ENCODE data around the gene MUC13. TPM values are rescaled to one million over a fixed set of nuclear protein-coding genes. Genes with fewer than 3 reads are reported as not detected.

The MUC13 gene
- polyA plus RNA-seq, 3 donors from 2014 or later: not detected

DNA sequence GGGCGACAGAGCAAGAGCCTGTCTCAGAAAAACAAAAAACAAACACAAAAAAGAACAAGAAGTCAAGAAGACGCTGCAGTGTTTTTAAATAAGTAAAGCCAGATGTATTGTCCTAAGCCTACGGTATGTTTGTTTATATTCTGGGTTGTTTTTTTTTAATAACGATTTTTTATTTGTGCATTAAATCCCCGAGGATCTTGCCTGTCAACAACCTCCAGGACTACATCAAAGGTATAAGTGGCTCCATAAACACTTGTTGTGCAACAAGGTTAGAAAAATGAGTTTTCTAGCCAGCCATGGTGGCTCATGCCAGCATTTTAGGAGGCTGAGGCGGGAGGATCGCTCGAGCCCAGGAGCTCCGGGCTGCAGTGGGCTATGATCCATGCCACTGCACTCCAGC lies 73.5 kb downstream of the MUC13 start:
- Mint-ChIP-seq H3K27me3 (ENCODE audit: low read depth in 3 of 3) (peaks cover 0 to 6% (median 3%) of the 10 kb centered on the region in 3 donors), H3K4me1 (no peaks in the 10 kb centered on the region), H3K9me3 (no peaks in the 10 kb centered on the region), H3K4me3 (no peak overlapping the region), H3K36me3 (no peaks in the 10 kb centered on the region), H3K27ac (no peak overlapping the region)
- no peak for DNase-seq

DNA sequence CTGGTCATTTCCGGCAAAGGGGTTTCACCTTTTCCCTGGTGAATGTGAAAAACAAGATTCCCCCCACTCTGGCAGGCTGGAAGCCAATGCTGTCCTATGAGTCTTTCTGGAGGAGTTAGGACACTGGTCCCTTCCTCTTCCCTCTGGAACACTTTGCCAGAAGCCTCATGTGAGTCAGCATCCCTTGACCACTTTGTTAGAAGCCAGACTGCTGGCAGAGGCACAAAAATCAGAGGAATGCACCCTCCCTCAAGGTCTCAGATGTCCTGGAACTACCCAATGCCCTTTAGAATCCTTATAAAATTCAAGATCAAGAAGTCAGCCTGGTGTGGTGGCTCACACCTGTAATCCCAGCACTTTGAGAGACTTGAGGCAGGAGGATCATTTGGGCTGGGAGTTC lies 74.0 kb downstream of the MUC13 start:
- Mint-ChIP-seq H3K4me3 (no peak overlapping the region), H3K36me3 (no peaks in the 10 kb centered on the region), H3K27ac (no peak overlapping the region), H3K9me3 (no peaks in the 10 kb centered on the region), H3K27me3 (ENCODE audit: low read depth in 3 of 3) (peaks cover 1 to 6% (median 5%) of the 10 kb centered on the region in 3 donors), H3K4me1 (no peaks in the 10 kb centered on the region)
- DNase-seq: no peak

DNA sequence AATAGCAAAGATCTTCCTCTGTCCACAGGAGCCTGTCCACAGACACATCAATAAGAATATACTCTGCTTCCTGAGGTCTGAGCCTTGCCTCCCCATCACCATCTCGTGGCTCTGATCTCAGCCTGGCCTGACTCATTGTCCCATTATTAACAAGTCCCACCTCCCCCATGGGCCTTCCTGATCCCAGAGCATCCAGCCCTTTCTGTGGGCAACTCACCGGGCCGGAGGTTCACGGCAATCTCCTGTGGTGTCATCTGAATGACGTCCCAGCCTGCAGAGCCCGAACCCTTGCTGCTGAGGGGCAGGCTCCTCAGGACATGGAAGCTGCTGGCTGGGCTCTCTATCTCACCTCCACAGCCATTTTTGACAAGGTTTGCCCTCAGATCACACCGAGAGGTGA lies 75.5 kb downstream of the MUC13 start:
- Mint-ChIP-seq H3K27me3 (ENCODE audit: low read depth in 3 of 3) (peaks cover 4 to 6% (median 5%) of the 10 kb centered on the region in 3 donors), H3K9me3 (no peaks in the 10 kb centered on the region), H3K4me1 (no peaks in the 10 kb centered on the region), H3K36me3 (no peaks in the 10 kb centered on the region), H3K4me3 (no peak overlapping the region), H3K27ac (no peak overlapping the region)
- DNase-seq: no peak

GRCh38 chr3:124858275-124858674 lies 76.3 kb downstream of the MUC13 start:
- no peaks in the 10 kb centered on the region for H3K9me3 Mint-ChIP-seq
- no peaks in the 10 kb centered on the region for H3K4me1 Mint-ChIP-seq
- H3K27me3 Mint-ChIP-seq (ENCODE audit: low read depth in 3 of 3): peaks cover 4 to 6% (median 5%) of the 10 kb centered on the region in 3 donors

DNA sequence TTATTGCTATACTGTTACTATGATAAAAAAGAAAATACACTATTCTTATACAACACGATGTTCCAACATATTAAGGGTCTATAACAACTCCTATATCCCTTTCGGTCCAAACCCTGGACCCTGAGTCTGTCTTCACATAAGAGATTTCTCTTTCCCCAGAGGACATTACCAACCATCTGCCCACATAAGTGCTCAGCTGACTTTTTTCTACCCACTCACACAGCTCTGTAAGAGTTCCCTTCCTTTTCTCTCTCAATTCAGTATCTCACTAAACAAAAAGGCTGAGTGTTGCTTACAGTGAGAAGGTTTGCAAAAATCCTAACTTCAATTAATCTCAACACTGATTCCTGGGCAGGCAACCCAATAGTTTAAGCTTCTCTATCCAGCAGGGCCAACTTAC lies 77.9 kb downstream of the MUC13 start:
- DNase-seq: no peak
- H3K9me3 Mint-ChIP-seq: no peaks in the 10 kb centered on the region
- H3K27me3 Mint-ChIP-seq (ENCODE audit: low read depth in 3 of 3): peaks cover 4 to 9% (median 5%) of the 10 kb centered on the region in 3 donors
- no peaks in the 10 kb centered on the region for H3K4me1 Mint-ChIP-seq
- H3K27ac Mint-ChIP-seq: no peak overlapping the region
- H3K4me3 Mint-ChIP-seq: no peak overlapping the region
- H3K36me3 Mint-ChIP-seq: no peaks in the 10 kb centered on the region

More at GRCh38 chr3:124858275-124858674, 76.3 kb downstream of the MUC13 start:
- no peak for DNase-seq
- Mint-ChIP-seq H3K27ac (no peak overlapping the region), H3K4me3 (no peak overlapping the region), H3K36me3 (no peaks in the 10 kb centered on the region)

Other genes starting within 250 kb of the MUC13 start
- 10 to 100 TPM; 10.5 to 24.1 (median 10.6) TPM for gene UMPS, start 204.3 kb downstream of the MUC13 start, polyA plus RNA-seq
- gene ITGB5, start 47.4 kb downstream of the MUC13 start, polyA plus RNA-seq: 1 to 10 TPM in 1 of 3 donors, under 1 TPM in 1, not detected in 1; 0.52 to 1.1 TPM
- gene HEG1, start 121.2 kb upstream of the MUC13 start, polyA plus RNA-seq: 10 to 100 TPM in 1 of 3 donors, 1 to 10 TPM in 2; 2.1 to 12.1 (median 4.9) TPM

Measured in immature natural killer cell (primary cell).